ENCODE measurements around the gene OPA1.

Gene OPA1

GRCh38 chr3:193660171-193660570, 67.2 kb downstream of the OPA1 start:
- TF ChIP-seq CTCF (conservative IDR thresholded peaks at IDR 0.05; ENCODE audit: low read depth, low read length): no peak
- no peak for DNase-seq (ENCODE audit: low read depth)
- H3K4me3 ChIP-seq (ENCODE audit: low read depth, low read length): no peak overlapping the region

- no peak for DNase-seq (ENCODE audit: low read depth)
- H3K4me3 ChIP-seq (ENCODE audit: low read depth, low read length): no peak overlapping the region
- TF ChIP-seq CTCF (conservative IDR thresholded peaks at IDR 0.05; ENCODE audit: low read depth, low read length): no peak
Measured at GRCh38 chr3:193660698-193661411, 67.8 kb downstream of the OPA1 start.

- no peak overlapping the region for H3K4me3 ChIP-seq (ENCODE audit: low read depth, low read length)
- TF ChIP-seq CTCF (conservative IDR thresholded peaks at IDR 0.05; ENCODE audit: low read depth, low read length): no peak
- DNase-seq (ENCODE audit: low read depth): peak; percentile 39
Measured at GRCh38 chr3:193662757-193663322, 69.8 kb downstream of the OPA1 start.

GRCh38 chr3:193665370-193665989, 72.5 kb downstream of the OPA1 start:
- H3K4me3 ChIP-seq (ENCODE audit: low read depth, low read length): no peak overlapping the region
- DNase-seq (ENCODE audit: low read depth): peak; percentile 70
- peak; percentile 38 for TF ChIP-seq CTCF (conservative IDR thresholded peaks at IDR 0.05; ENCODE audit: low read depth, low read length)

- no peak overlapping the region for H3K4me3 ChIP-seq (ENCODE audit: low read depth, low read length)
- no peak for TF ChIP-seq CTCF (conservative IDR thresholded peaks at IDR 0.05; ENCODE audit: low read depth, low read length)
- no peak for DNase-seq (ENCODE audit: low read depth)
Measured at GRCh38 chr3:193673845-193674244, 80.8 kb downstream of the OPA1 start.

GRCh38 chr3:193674714-193675113, 81.7 kb downstream of the OPA1 start:
- no peak for TF ChIP-seq CTCF (conservative IDR thresholded peaks at IDR 0.05; ENCODE audit: low read depth, low read length)
- DNase-seq (ENCODE audit: low read depth): no peak
- H3K4me3 ChIP-seq (ENCODE audit: low read depth, low read length): no peak overlapping the region

Data from choroid plexus epithelial cell (primary cell).